NK-92 (cell line): ENCODE results near the gene SEMA3E.
"Not testable (repeated sequence)": the region's sequence is repeated elsewhere in the genome, so short reads cannot be mapped to it uniquely, and the experiment has no call there.

Experiments used
- DNase-seq: peaks from one replicate; lab custom pipeline; 2025; ENCODE audit not compliant: unreplicated experiment; lab: John Stamatoyannopoulos, UW

The SEMA3E gene

GRCh38 chr7:83457022-83457892 lies 191.7 kb downstream of the SEMA3E start:
- DNase-seq: no peak

GRCh38 chr7:83456413-83456812 lies 192.5 kb downstream of the SEMA3E start:
- DNase-seq: no peak

- no peak for DNase-seq
These were observed 193.3 kb downstream of the SEMA3E start for GRCh38 chr7:83455612-83456011.

- DNase-seq: no peak
These were observed 196.7 kb downstream of the SEMA3E start for GRCh38 chr7:83452256-83452655.

GRCh38 chr7:83451501-83452045 lies 197.4 kb downstream of the SEMA3E start:
- DNase-seq: no peak

GRCh38 chr7:83449781-83450180 lies 199.2 kb downstream of the SEMA3E start:
- DNase-seq: no peak

- no peak for DNase-seq
These were observed 201.3 kb downstream of the SEMA3E start for GRCh38 chr7:83447681-83448080.

- DNase-seq: no peak
These were observed 202.8 kb downstream of the SEMA3E start for GRCh38 chr7:83446102-83446669.

- no peak for DNase-seq
These were observed 206.0 kb downstream of the SEMA3E start for GRCh38 chr7:83442911-83443310.

- DNase-seq: no peak
These were observed 209.9 kb downstream of the SEMA3E start for GRCh38 chr7:83439026-83439425.

GRCh38 chr7:83430289-83430688 lies 218.7 kb downstream of the SEMA3E start:
- DNase-seq: not testable (repeated sequence)

GRCh38 chr7:83429493-83429892 lies 219.4 kb downstream of the SEMA3E start:
- DNase-seq: no peak

GRCh38 chr7:83427884-83428283 lies 221.1 kb downstream of the SEMA3E start:
- no peak for DNase-seq

- no peak for DNase-seq
These were observed 222.6 kb downstream of the SEMA3E start for GRCh38 chr7:83426325-83426724.

- DNase-seq: no peak
These were observed 229.9 kb downstream of the SEMA3E start for GRCh38 chr7:83419013-83419412.

GRCh38 chr7:83415840-83416239 lies 233.1 kb downstream of the SEMA3E start:
- DNase-seq: no peak

- no peak for DNase-seq
These were observed 234.0 kb downstream of the SEMA3E start for GRCh38 chr7:83414947-83415346.

- DNase-seq: no peak
These were observed 235.1 kb downstream of the SEMA3E start for GRCh38 chr7:83413831-83414230.

GRCh38 chr7:83413424-83413823 lies 235.5 kb downstream of the SEMA3E start:
- DNase-seq: no peak

- no peak for DNase-seq
These were observed 237.8 kb downstream of the SEMA3E start for GRCh38 chr7:83410989-83411591.

- DNase-seq: no peak
These were observed 254.2 kb downstream of the SEMA3E start for GRCh38 chr7:83394776-83395175.

GRCh38 chr7:83388436-83388835 lies 260.5 kb downstream of the SEMA3E start:
- DNase-seq: no peak
